A673 (cell line): ENCODE measurements around the gene TNFRSF14. TPM values are rescaled to one million over a fixed set of nuclear protein-coding genes. Genes with fewer than 3 reads are reported as not detected.

Source experiments
- BruUV-seq: library from RNA; stranded (reverse); fragments of 400-500 nt; replicated peaks from 2 replicates; lab custom pipeline; 2021; lab: Mats Ljungman, UMichigan
- CTCF ChIA-PET: fragments of 300-600 bp; sonication (Branson Sonifier 250); formaldehyde crosslinking; loops from one replicate; lab custom pipeline; 2022; ENCODE audit warnings: antibody characterized with exemption; lab: Charles Lee
- POLR2A ChIA-PET: fragments of 300-600 bp; sonication (Branson Sonifier 250); formaldehyde crosslinking; loops from one replicate; lab custom pipeline; 2022; ENCODE audit warnings: antibody characterized with exemption; ENCODE audit not compliant: low non-redundant PET; lab: Charles Lee
- DNase-seq: peaks from one replicate; pipeline ENCODE4 v3.0.0-alpha.2; 2015; ENCODE audit warnings: low spot score
- H3K27ac ChIP-seq: fragments of 200-600 bp; sonication (generic); 2 replicates; pipeline ENCODE4 v1.5.1; 2016; ENCODE audit warnings: mixed run types, low read depth, mild to moderate bottlenecking, mixed read lengths, antibody characterized with exemption, low read length; ENCODE audit not compliant: poor library complexity, severe bottlenecking
- H3K27me3 ChIP-seq: fragments of 200-600 bp; sonication (generic); replicated peaks from 2 replicates; pipeline ENCODE4 v1.6.1; 2017; ENCODE audit warnings: mixed run types, low read depth, mild to moderate bottlenecking, mixed read lengths, antibody characterized with exemption, low read length; ENCODE audit not compliant: insufficient read depth, poor library complexity
- H3K36me3 ChIP-seq: fragments of 200-600 bp; sonication (generic); 2 replicates; pipeline ENCODE4 v1.6.1; 2016; ENCODE audit warnings: mixed run types, mild to moderate bottlenecking, mixed read lengths, antibody characterized with exemption, low read length; ENCODE audit not compliant: insufficient read depth, poor library complexity, severe bottlenecking
- H3K4me1 ChIP-seq: fragments of 200-600 bp; sonication (generic); 2 replicates; pipeline ENCODE4 v1.6.1; 2017; ENCODE audit warnings: mixed run types, mild to moderate bottlenecking, mixed read lengths, antibody characterized with exemption, low read length; ENCODE audit not compliant: insufficient read depth, poor library complexity, severe bottlenecking
- H3K4me3 ChIP-seq: fragments of 200-600 bp; sonication (generic); 2 replicates; pipeline ENCODE4 v1.5.1; 2016; ENCODE audit warnings: low read depth, mixed run types, mild to moderate bottlenecking, mixed read lengths, low read length; ENCODE audit not compliant: poor library complexity, severe bottlenecking
- H3K9me3 ChIP-seq: fragments of 200-600 bp; sonication (generic); 2 replicates; pipeline ENCODE4 v1.6.1; 2016; ENCODE audit warnings: mixed run types, low read depth, mild to moderate bottlenecking, mixed read lengths, antibody characterized with exemption, low read length; ENCODE audit not compliant: poor library complexity, severe bottlenecking
- EZH2 ChIP-seq: fragments of 200-600 bp; sonication (generic); IDR thresholded peaks from 2 replicates; pipeline ENCODE4 v1.6.1; 2017; ENCODE audit warnings: borderline replicate concordance, low read depth, mild to moderate bottlenecking, mixed read lengths, antibody characterized with exemption, low read length; ENCODE audit not compliant: poor library complexity, severe bottlenecking
- intact Hi-C: fragments of 100-400 bp; cut with micrococcal nuclease; formaldehyde crosslinking; loops from one replicate; pipeline ENCODE4 v1.10.0; 2022; ENCODE audit not compliant: unreplicated experiment
- total RNA-seq: library from RNA; stranded (reverse); gene quantifications from 2 replicates; pipeline ENCODE4 v1.2.3, GENCODE V29; 2021
- TF ChIP-seq, protein P1 (sequence below): fragments of 300-800, 200-600 bp; sonication (generic); conservative IDR thresholded peaks from 2 replicates; pipeline ENCODE4 v1.5.1; 2017; ENCODE audit warnings: low read depth, mild to moderate bottlenecking, antibody characterized with exemption, low read length, moderate library complexity, mixed read lengths

Gene TNFRSF14
- total RNA-seq, 1 experiment from 2014 or later: 4.6 TPM

DNA sequence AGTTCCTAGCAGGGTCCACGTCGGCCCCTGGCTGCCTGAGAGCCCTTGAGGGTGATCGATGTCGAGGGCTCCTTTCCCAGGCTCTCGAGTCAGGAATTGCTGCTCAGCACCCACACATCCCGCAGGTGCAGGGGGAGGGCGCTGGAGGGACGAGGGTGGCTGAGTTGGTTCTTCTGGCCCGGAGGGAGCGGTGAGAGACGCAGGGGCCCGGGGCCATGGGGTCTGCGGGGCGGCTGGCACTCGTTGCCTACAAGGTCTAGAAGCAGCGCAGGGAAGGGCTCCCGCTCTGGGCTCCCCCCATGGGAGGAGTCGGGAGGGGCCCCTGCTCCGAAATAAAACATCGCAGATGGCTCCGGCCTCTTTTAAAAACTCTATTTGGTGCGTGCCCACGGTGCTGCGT, 48.0 kb upstream of the TNFRSF14 start:
- H3K4me3 ChIP-seq: no peak overlapping the region
- no peaks in the 10 kb centered on the region for H3K4me1 ChIP-seq
- BruUV-seq: no TSS peak
- ChIA-PET POLR2A (no interaction called here), CTCF (no interaction called here)
- H3K9me3 ChIP-seq: no peaks in the 10 kb centered on the region
- TF ChIP-seq, protein P1, sequence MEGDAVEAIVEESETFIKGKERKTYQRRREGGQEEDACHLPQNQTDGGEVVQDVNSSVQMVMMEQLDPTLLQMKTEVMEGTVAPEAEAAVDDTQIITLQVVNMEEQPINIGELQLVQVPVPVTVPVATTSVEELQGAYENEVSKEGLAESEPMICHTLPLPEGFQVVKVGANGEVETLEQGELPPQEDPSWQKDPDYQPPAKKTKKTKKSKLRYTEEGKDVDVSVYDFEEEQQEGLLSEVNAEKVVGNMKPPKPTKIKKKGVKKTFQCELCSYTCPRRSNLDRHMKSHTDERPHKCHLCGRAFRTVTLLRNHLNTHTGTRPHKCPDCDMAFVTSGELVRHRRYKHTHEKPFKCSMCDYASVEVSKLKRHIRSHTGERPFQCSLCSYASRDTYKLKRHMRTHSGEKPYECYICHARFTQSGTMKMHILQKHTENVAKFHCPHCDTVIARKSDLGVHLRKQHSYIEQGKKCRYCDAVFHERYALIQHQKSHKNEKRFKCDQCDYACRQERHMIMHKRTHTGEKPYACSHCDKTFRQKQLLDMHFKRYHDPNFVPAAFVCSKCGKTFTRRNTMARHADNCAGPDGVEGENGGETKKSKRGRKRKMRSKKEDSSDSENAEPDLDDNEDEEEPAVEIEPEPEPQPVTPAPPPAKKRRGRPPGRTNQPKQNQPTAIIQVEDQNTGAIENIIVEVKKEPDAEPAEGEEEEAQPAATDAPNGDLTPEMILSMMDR: no peak
- TF ChIP-seq EZH2: no peak
- no peak overlapping the region for H3K27ac ChIP-seq
- H3K36me3 ChIP-seq: peaks cover 34% of the 10 kb centered on the region
- no peak for DNase-seq
- intact Hi-C loops: no loop called here
- H3K27me3 ChIP-seq: no peaks in the 10 kb centered on the region

DNA sequence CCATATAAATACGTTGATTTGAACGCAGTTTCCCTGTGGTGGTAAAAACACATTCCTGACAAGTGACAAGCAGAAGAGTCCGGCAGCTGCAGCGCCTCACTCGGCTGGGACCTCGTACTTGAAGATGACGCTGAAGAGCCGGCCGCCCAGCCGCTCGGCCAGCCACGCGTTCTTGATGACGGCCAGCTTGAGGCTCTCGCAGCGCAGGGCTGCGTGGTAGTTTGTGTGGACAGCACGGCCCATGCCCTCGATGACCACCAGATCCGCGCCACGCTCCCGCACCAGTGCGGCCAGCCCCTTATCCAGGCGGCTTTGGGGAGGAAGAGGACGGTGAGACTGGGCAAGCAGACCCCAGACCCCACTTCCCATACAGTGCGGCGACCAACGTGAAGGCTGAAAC, 47.4 kb upstream of the TNFRSF14 start:
- Histone ChIP-seq H3K27me3 (no peaks in the 10 kb centered on the region), H3K9me3 (no peaks in the 10 kb centered on the region), H3K27ac (no peak overlapping the region), H3K4me1 (no peaks in the 10 kb centered on the region), H3K36me3 (peaks cover 37% of the 10 kb centered on the region), H3K4me3 (no peak overlapping the region)
- CTCF ChIA-PET: no interaction called here
- intact Hi-C loops: no loop called here
- TF ChIP-seq EZH2: no peak
- TF ChIP-seq, protein P1: no peak
- DNase-seq: no peak
- BruUV-seq: no TSS peak
- POLR2A ChIA-PET: no interaction called here

DNA sequence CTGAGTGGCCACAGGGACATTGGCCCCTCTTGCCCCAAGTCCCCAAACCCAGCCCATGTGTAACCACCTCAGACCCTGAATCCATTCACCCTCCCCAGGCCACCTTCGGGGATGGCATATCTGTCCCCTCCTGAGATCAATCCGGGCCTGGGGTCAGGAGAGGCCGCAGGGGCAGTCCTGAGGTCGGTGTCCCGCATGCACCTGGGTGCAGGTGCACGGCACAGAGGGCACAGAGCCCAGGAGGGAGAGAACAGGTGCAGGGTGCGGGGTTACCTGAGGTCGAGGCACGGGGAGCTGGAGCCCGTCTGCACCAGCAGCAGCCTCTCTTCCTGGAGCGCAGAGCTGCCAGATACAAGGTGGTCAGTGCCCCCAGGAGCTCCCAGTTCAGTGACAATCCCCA, 46.6 kb upstream of the TNFRSF14 start:
- Histone ChIP-seq H3K9me3 (no peaks in the 10 kb centered on the region), H3K27ac (no peak overlapping the region), H3K4me3 (no peak overlapping the region), H3K27me3 (no peaks in the 10 kb centered on the region), H3K36me3 (peaks cover 43% of the 10 kb centered on the region), H3K4me1 (no peaks in the 10 kb centered on the region)
- no peak for DNase-seq
- TF ChIP-seq EZH2: no peak
- TF ChIP-seq, protein P1: no peak
- no TSS peak for BruUV-seq
- POLR2A ChIA-PET: no interaction called here
- intact Hi-C loops: no loop called here
- CTCF ChIA-PET: no interaction called here
